Activated T-helper 1 cell treated with anti-CD3 and anti-CD28 coated beads, Interleukin-12 subunit alpha, Interleukin-12 subunit beta, Interleukin-2, Interleukin-4 antibody, amounts not matched to agents 30 ng/mL and 10 ng/mL and 1 ng/mL, durations not matched to agents 14 hours and 24 hours and 36 hours (primary cell): ENCODE measurements around the gene APOL5. TPM values are rescaled to one million over a fixed set of nuclear protein-coding genes. Genes with fewer than 3 reads are reported as not detected.

Experiments
- DNase-seq: peaks from one replicate; pipeline ENCODE4 v3.0.0; 2021; ENCODE audit warnings: low spot score
- H3K27ac Mint-ChIP-seq: one replicate; pipeline ENCODE4 v1.8.0; 2021; ENCODE audit warnings: mild to moderate bottlenecking, mixed read lengths
- H3K27me3 Mint-ChIP-seq: one replicate; pipeline ENCODE4 v1.8.0; 2022; ENCODE audit warnings: mild to moderate bottlenecking, moderate library complexity, mixed read lengths; ENCODE audit not compliant: insufficient read depth
- H3K36me3 Mint-ChIP-seq: one replicate; pipeline ENCODE4 v1.8.0; 2021; ENCODE audit warnings: low read depth, mixed read lengths
- H3K4me1 Mint-ChIP-seq: one replicate; pipeline ENCODE4 v1.8.0; 2021; ENCODE audit warnings: low read depth, mixed read lengths
- H3K4me3 Mint-ChIP-seq: one replicate; pipeline ENCODE4 v1.8.0; 2021; ENCODE audit warnings: mild to moderate bottlenecking, moderate library complexity, mixed read lengths
- H3K9me3 Mint-ChIP-seq: one replicate; pipeline ENCODE4 v1.8.0; 2021; ENCODE audit warnings: mixed read lengths
- intact Hi-C: fragments of 100-400 bp; cut with micrococcal nuclease; formaldehyde crosslinking; loops from one replicate; pipeline ENCODE4 v1.15.1; 2024
- total RNA-seq: library from RNA; stranded (reverse); gene quantifications from 2 replicates; pipeline ENCODE4 v1.2.3, GENCODE V29; 2022

The APOL5 gene
- total RNA-seq, 1 donor from 2014 or later, result not detected

DNA sequence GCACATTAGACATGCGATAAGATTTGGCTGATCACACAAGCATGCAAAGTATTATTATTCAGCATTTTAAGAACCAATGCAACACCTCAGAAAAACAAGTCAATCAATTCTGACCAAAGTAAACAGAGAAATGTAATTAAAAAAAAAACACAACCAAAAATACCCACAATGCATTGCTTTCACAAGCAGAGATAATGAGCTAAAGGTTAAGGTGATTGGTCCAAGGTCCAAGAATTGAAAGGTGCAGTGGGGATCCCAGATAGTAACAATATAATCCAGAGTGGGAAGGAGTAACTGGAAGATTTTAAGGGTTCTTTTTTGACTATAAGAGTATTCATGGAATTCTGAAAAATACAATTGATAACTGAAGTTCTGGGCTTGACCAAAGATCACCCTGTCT lies 39.0 kb downstream of the APOL5 start:
- H3K4me3 Mint-ChIP-seq, result no peak overlapping the region
- intact Hi-C loops, result no loop called here

GRCh38 chr22:35758394-35758793 lies 40.7 kb downstream of the APOL5 start:
- H3K4me3 Mint-ChIP-seq, result no peak overlapping the region
- H3K4me1 Mint-ChIP-seq, result no peaks in the 10 kb centered on the region

More for the DNA sequence above, 39.0 kb downstream of the APOL5 start:
- peaks cover 7% of the 10 kb centered on the region for H3K27me3 Mint-ChIP-seq
- H3K9me3 Mint-ChIP-seq, result no peaks in the 10 kb centered on the region
- H3K4me1 Mint-ChIP-seq, result no peaks in the 10 kb centered on the region
- H3K36me3 Mint-ChIP-seq, result no peaks in the 10 kb centered on the region
- no peak for DNase-seq
- no peak overlapping the region for H3K27ac Mint-ChIP-seq

GRCh38 chr22:35761037-35761436 lies 43.4 kb downstream of the APOL5 start:
- Mint-ChIP-seq H3K4me1 (no peaks in the 10 kb centered on the region), H3K36me3 (no peaks in the 10 kb centered on the region), H3K27ac (no peak overlapping the region), H3K27me3 (peaks cover 14% of the 10 kb centered on the region), H3K4me3 (no peak overlapping the region), H3K9me3 (no peaks in the 10 kb centered on the region)
- intact Hi-C loops, result no loop called here
- DNase-seq, result no peak

More at GRCh38 chr22:35758394-35758793, 40.7 kb downstream of the APOL5 start:
- Mint-ChIP-seq H3K27me3 (peaks cover 7% of the 10 kb centered on the region), H3K36me3 (no peaks in the 10 kb centered on the region), H3K27ac (no peak overlapping the region), H3K9me3 (no peaks in the 10 kb centered on the region)
- no peak for DNase-seq
- intact Hi-C loops, result no loop called here

- intact Hi-C loops, result no loop called here
- Mint-ChIP-seq H3K4me1 (no peaks in the 10 kb centered on the region), H3K27ac (no peak overlapping the region), H3K27me3 (peaks cover 15% of the 10 kb centered on the region), H3K36me3 (no peaks in the 10 kb centered on the region), H3K4me3 (no peak overlapping the region), H3K9me3 (no peaks in the 10 kb centered on the region)
- DNase-seq, result no peak
Observed at GRCh38 chr22:35766654-35767580, 49.2 kb downstream of the APOL5 start.

DNA sequence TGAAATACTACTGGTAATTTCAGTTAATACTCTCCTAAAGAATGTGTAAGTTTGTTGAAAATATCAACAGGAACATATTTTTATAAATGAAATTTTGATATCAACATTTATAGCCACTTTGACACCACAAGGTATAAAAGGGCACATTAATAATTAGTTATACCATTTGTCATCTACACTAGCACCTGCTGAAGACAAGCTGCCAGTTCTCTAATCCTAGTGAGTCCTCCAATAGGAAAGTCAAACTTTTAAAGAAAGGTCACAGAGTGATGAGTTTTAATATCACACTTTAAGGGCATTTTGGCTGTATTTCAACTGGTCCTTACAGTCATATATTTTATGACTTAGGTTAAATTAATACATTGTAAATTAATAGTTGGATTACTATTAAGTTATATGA lies 52.3 kb downstream of the APOL5 start:
- Mint-ChIP-seq H3K27ac (no peak overlapping the region), H3K9me3 (no peaks in the 10 kb centered on the region)

DNA sequence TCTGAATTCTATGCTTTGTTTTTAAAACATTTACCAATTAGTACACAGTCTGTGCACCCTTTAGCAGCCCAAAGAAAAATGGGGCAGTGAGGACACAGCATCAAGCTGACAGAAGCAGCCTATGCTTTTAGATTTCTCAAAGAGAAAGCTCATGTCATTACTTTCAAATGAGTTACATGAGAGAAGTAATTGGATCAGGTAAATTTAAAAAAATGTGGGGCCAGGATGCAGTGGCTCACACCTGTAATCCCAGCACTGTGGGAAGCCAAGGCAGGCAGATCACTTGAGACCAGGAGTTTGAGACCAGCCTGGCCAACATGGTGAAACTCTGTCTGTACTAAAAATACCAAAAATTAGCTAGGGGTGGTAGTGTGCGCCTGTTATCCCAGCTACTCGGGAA lies 57.7 kb downstream of the APOL5 start:
- Mint-ChIP-seq H3K4me3 (no peak overlapping the region), H3K36me3 (no peaks in the 10 kb centered on the region), H3K27me3 (peaks cover 15% of the 10 kb centered on the region), H3K27ac (no peak overlapping the region), H3K9me3 (no peaks in the 10 kb centered on the region), H3K4me1 (no peaks in the 10 kb centered on the region)
- intact Hi-C loops, result no loop called here
- no peak for DNase-seq

More for the DNA sequence above, 52.3 kb downstream of the APOL5 start:
- no peak for DNase-seq
- Mint-ChIP-seq H3K36me3 (no peaks in the 10 kb centered on the region), H3K27me3 (peaks cover 15% of the 10 kb centered on the region), H3K4me1 (no peaks in the 10 kb centered on the region), H3K4me3 (no peak overlapping the region)
- intact Hi-C loops, result no loop called here

DNA sequence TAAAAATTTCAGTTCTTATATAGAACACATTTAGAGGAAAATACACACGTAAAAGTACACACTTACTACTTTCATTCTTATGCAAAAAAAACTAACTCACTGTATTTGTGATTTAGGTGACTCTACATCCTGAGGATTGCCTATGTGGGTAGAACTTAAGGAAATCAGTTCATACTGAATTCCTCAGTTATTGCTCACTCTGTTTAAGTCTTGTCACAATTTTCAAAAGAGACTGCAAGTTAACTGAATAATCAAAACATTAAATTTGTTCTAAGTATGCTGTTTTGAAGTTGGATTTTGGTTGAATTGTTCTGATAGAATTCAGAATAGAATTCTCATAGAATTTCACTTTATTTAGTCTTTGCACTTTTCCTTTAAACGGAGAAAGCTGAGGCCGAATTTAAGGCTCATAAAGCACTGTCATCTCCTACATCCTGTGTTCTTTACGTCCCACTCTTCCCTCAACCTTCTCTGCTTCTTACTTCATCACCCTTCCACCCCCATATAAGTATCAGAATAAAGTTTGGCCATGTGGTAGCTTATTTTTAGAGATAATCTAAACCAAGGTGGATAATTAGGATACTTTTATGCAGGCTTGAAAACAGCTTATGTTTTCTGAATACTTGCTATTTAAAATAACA lies 59.8 kb downstream of the APOL5 start:
- peaks cover 12% of the 10 kb centered on the region for H3K27me3 Mint-ChIP-seq
- no peaks in the 10 kb centered on the region for H3K36me3 Mint-ChIP-seq
- no peak overlapping the region for H3K4me3 Mint-ChIP-seq
- H3K4me1 Mint-ChIP-seq, result no peaks in the 10 kb centered on the region
- no peaks in the 10 kb centered on the region for H3K9me3 Mint-ChIP-seq
- DNase-seq, result no peak
- H3K27ac Mint-ChIP-seq, result no peak overlapping the region
- intact Hi-C loops, result no loop called here

Other genes with a start within 250 kb of the APOL5 start
- gene RASD2, start 177.0 kb upstream of the APOL5 start, total RNA-seq, result not detected in 2 replicates
- 5.3 and 5.7 TPM in 2 replicates for gene MB, start 100.5 kb upstream of the APOL5 start, total RNA-seq
- gene APOL6, start 69.4 kb upstream of the APOL5 start, total RNA-seq, result 27.3 and 27.7 TPM in 2 replicates